Measurements from ENCODE around the gene INS.

The INS gene

DNA sequence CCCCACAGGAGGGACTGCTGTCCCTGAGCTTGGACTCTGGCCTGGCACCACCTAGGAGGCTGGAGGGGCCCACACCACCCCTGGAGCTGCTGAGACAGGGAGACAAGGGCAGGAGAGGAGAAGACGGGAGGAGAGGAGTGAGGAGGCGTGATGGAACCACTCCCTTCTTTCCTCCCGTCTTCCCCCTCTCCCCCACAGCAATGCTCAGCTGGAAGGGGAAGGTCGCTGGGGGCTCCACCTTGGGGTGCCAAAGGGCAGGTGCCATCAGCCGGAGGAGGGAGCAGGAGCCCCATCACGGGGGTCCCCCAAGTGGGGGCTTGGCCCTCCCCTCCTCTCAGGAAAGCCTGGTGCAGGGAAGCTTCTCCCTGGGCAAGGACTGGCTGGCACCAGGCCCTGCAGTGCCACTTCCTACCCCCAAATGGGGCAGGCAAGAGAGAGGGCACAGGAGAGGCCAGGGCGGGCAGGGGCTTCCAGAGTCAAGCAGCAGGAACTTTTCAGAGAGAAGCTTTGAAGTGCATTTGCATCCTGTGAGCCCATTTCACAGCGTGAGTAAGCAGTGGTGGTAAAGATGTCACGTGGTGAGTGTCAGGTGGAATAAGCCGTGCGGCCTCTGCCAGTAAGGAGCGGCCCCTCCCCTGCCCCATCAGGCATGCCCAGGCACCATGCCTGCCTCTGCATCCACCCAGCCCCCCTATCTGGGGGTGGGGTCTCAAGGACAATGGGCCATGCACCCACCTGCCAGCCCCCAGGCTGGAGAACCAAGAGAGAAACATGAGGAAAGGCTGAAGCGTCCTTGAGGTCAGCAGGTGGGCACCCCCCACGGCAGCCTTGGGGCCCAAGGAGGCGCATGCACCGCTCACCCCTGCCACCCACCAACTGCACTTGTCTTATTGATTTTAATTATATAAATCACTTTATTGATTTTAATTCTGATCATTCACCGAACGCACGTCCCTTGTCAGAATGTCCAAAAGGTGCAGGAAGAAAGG, 26.7 kb downstream of the INS start:
- in situ Hi-C loops (cut with MboI; ENCODE audit: low sequenced_read_pairs, unreplicated experiment), result no loop called here
- no peak for DNase-seq (ENCODE audit: low spot score)
- TF ChIP-seq, protein P1, sequence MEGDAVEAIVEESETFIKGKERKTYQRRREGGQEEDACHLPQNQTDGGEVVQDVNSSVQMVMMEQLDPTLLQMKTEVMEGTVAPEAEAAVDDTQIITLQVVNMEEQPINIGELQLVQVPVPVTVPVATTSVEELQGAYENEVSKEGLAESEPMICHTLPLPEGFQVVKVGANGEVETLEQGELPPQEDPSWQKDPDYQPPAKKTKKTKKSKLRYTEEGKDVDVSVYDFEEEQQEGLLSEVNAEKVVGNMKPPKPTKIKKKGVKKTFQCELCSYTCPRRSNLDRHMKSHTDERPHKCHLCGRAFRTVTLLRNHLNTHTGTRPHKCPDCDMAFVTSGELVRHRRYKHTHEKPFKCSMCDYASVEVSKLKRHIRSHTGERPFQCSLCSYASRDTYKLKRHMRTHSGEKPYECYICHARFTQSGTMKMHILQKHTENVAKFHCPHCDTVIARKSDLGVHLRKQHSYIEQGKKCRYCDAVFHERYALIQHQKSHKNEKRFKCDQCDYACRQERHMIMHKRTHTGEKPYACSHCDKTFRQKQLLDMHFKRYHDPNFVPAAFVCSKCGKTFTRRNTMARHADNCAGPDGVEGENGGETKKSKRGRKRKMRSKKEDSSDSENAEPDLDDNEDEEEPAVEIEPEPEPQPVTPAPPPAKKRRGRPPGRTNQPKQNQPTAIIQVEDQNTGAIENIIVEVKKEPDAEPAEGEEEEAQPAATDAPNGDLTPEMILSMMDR (IDR thresholded peaks at IDR 0.05; ENCODE audit: borderline replicate concordance, control extremely low read depth, extremely low read depth, insufficient read depth, missing control alignments), result no peak

DNA sequence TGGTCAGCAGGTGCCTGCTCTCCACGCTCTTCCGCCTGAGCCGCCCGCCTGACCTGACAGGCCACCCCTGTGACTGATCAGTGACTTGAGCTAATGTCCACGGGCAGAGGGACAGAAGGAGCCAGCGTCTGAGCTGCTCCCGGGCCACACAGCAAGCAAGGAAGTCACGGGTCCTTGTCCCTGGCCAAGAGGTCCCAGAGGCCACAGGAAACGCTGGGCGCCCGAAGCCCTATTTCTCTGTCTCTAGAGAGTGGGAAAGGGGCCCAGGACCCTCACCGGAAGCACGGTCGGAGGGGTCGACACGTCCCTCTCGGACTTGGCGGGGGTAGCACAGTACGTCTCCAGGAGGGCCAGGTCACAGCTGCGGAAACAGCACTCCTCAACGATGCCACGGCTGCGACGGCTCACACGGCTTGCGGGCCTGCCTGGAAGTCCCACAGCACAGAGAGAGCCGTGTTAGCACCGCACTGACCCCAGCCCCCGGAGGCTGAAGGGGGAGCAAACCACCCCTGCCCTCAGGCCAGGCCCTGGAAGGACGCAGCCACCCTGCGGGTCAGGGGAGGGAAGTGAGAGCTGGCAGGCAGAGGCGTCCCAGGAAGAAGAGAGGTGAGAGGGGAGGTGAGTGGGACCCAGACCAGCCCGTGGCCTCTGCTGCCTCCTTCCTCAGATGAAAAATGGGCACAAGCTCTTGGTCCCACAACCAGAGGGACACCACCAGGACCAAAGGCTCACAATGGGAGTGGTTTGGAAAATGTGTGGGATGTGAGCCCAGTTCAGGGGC, 27.6 kb downstream of the INS start:
- DNase-seq (ENCODE audit: low spot score), result no peak
- in situ Hi-C loops (cut with MboI; ENCODE audit: low sequenced_read_pairs, unreplicated experiment), result no loop called here
- TF ChIP-seq, protein P1 (IDR thresholded peaks at IDR 0.05; ENCODE audit: borderline replicate concordance, control extremely low read depth, extremely low read depth, insufficient read depth, missing control alignments), result no peak

DNA sequence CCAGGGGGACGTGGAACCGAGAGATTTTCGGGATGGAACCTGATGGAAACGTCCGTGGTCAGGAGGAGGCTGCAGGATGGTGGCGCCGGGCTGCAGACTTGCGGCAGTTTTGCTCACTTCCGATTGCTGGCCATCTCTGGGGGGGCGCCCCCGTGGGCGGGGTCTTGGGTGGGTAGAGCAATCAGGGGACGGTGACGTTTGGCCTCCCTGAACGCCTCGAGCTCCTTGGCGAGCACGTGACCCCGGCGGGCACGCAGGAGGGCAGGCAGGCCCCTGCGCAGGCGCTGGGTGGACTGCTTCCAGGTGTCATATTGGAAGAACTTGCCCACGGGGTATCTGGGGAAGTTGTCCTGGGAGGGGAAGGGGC, 28.2 kb downstream of the INS start:
- TF ChIP-seq, protein P1 (IDR thresholded peaks at IDR 0.05; ENCODE audit: borderline replicate concordance, control extremely low read depth, extremely low read depth, insufficient read depth, missing control alignments), result no peak
- in situ Hi-C loops (cut with MboI; ENCODE audit: low sequenced_read_pairs, unreplicated experiment), result no loop called here
- DNase-seq (ENCODE audit: low spot score), result no peak

DNA sequence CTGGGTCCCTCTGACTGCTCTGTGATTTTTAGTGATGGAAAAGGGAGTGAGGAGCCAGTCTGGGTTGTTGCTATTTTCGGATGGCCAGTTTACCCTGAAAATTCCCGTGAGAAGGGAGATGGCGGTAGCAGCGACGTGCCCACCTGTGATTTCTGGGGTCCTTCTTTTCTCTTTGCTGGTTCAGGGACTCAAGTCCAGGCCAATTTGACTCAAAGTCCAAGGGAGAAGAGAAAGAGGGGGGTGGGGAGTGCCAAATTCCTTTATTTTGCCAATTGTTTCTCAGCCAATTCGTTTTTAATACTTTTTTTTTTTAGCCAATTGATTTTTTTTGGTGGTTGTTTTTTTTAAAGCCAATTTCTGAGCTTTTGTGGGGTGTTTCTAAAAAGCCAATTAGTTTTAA, 28.8 kb downstream of the INS start:
- no peak for DNase-seq (ENCODE audit: low spot score)
- TF ChIP-seq, protein P1 (IDR thresholded peaks at IDR 0.05; ENCODE audit: borderline replicate concordance, control extremely low read depth, extremely low read depth, insufficient read depth, missing control alignments), result no peak
- in situ Hi-C loops (cut with MboI; ENCODE audit: low sequenced_read_pairs, unreplicated experiment), result no loop called here

DNA sequence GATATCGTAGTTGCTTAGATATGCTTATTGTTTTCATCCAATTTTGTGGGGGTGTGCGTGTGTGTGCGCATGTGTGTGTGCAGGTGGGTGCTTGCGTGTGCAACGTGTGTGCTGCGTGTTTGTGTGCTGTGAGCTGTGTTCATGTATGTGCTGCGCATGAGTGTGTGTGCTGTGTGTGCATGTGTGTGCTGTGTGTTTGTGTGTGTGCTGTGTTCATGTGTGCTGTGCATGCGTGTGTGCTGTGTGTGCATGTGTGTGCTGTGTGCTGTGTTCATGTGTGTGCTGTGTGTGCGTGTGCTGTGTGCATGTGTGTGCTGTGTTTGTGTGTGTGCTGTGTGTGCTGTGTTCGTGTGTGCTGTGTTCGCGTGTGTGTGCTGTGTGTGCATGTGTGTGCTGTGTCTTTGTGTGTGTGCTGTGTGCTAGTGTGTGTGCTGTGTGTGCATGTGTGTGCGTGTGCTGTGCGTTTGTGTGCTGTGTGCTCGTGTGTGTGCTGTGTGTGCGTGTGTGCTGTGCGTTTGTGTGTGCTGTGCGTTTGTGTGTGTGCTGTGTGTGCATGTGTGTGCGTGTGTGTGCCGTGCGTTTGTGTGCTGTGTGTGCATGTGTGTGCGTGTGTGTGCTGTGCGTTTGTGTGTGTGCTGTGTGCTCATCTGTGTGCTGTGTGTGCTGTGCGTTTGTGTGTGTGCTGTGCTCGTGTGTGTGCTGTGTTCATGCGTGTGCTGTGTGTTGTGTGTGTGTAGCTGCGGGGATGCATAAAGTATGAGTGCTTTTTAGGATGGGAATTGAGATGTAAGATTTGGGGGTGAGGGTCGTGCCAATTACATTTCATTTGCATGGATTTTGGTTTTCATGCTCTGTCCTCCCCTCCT, 29.4 kb downstream of the INS start:
- in situ Hi-C loops (cut with MboI; ENCODE audit: low sequenced_read_pairs, unreplicated experiment), result no loop called here
- DNase-seq (ENCODE audit: low spot score), result no peak
- TF ChIP-seq, protein P1 (IDR thresholded peaks at IDR 0.05; ENCODE audit: borderline replicate concordance, control extremely low read depth, extremely low read depth, insufficient read depth, missing control alignments), result no peak

DNA sequence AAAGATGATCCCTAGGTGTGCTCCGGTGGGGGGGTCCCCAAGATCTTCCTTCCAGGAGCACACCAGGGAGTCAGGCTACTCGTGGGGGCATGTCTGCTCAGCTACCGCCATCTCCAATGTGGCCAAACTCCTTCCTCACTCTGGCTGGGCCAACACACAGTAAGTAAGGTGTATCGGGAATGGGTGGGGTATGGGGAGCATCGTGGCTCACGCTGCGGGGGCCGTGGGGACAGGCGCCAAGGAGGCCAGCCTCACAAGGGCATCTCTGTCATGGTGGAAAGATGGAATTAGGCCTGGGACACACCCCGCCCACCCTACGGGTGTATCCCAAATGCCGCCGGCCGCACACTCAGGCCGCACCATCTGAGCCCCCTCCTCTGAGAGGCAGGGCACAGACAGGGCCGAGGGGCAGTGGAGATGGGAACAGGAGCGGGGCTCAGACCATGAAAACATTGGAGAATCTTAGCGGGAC, 30.1 kb downstream of the INS start:
- TF ChIP-seq, protein P1 (IDR thresholded peaks at IDR 0.05; ENCODE audit: borderline replicate concordance, control extremely low read depth, extremely low read depth, insufficient read depth, missing control alignments), result no peak
- DNase-seq (ENCODE audit: low spot score), result no peak
- in situ Hi-C loops (cut with MboI; ENCODE audit: low sequenced_read_pairs, unreplicated experiment), result no loop called here
